ENCODE data around the gene LRP1-AS.

LRP1-AS gene

GRCh38 chr12:57182918-57183575 is 35.6 kb upstream of the LRP1-AS start:
- peak; percentile 79 to 89 (median 83) for TF ChIP-seq CTCF (IDR thresholded peaks at IDR 0.05; ENCODE audit: unreplicated experiment in 3 of 3)
- Mint-ChIP-seq H3K4me3 (no peak overlapping the region), H3K27ac (peak overlapping the region in 2 of 3 experiments; percentile 17 to 41), H3K36me3 (ENCODE audit: low read depth) (peaks cover 65% of the 10 kb centered on the region), H3K9me3 (no peaks in the 10 kb centered on the region), H3K4me1 (peaks cover 7% of the 10 kb centered on the region), H3K27me3 (ENCODE audit: low read depth) (no peaks in the 10 kb centered on the region)

- Mint-ChIP-seq H3K36me3 (ENCODE audit: low read depth) (peaks cover 57% of the 10 kb centered on the region), H3K9me3 (no peaks in the 10 kb centered on the region)
- no peak for TF ChIP-seq CTCF (IDR thresholded peaks at IDR 0.05; ENCODE audit: unreplicated experiment in 3 of 3)
Measured at GRCh38 chr12:57181561-57182155, 34.2 kb upstream of the LRP1-AS start.

GRCh38 chr12:57181072-57181471 is 33.7 kb upstream of the LRP1-AS start:
- Mint-ChIP-seq H3K4me1 (peaks cover 7% of the 10 kb centered on the region), H3K27ac (peak overlapping the region in 2 of 3 experiments; percentile 6 to 11), H3K27me3 (ENCODE audit: low read depth) (no peaks in the 10 kb centered on the region), H3K36me3 (ENCODE audit: low read depth) (peaks cover 57% of the 10 kb centered on the region), H3K9me3 (no peaks in the 10 kb centered on the region), H3K4me3 (no peak overlapping the region)
- no peak for TF ChIP-seq CTCF (IDR thresholded peaks at IDR 0.05; ENCODE audit: unreplicated experiment in 3 of 3)

More at GRCh38 chr12:57181561-57182155, 34.2 kb upstream of the LRP1-AS start:
- Mint-ChIP-seq H3K4me3 (no peak overlapping the region), H3K27me3 (ENCODE audit: low read depth) (no peaks in the 10 kb centered on the region), H3K4me1 (peaks cover 7% of the 10 kb centered on the region), H3K27ac (peak overlapping the region in 2 of 3 experiments; percentile 6 to 11)

GRCh38 chr12:57180321-57180989 is 33.0 kb upstream of the LRP1-AS start:
- H3K27me3 Mint-ChIP-seq (ENCODE audit: low read depth), result no peaks in the 10 kb centered on the region
- H3K27ac Mint-ChIP-seq, result no peak overlapping the region
- TF ChIP-seq CTCF (IDR thresholded peaks at IDR 0.05; ENCODE audit: unreplicated experiment in 3 of 3), result no peak
- no peak overlapping the region for H3K4me3 Mint-ChIP-seq
- H3K4me1 Mint-ChIP-seq, result peaks cover 7% of the 10 kb centered on the region
- no peaks in the 10 kb centered on the region for H3K9me3 Mint-ChIP-seq
- H3K36me3 Mint-ChIP-seq (ENCODE audit: low read depth), result peaks cover 58% of the 10 kb centered on the region

- H3K9me3 Mint-ChIP-seq, result no peaks in the 10 kb centered on the region
- H3K27me3 Mint-ChIP-seq (ENCODE audit: low read depth), result no peaks in the 10 kb centered on the region
- H3K4me1 Mint-ChIP-seq, result peaks cover 7% of the 10 kb centered on the region
- H3K27ac Mint-ChIP-seq, result no peak overlapping the region
- TF ChIP-seq CTCF (IDR thresholded peaks at IDR 0.05; ENCODE audit: unreplicated experiment in 3 of 3), result no peak
- H3K4me3 Mint-ChIP-seq, result no peak overlapping the region
- H3K36me3 Mint-ChIP-seq (ENCODE audit: low read depth), result peaks cover 53% of the 10 kb centered on the region
Measured at GRCh38 chr12:57179331-57180086, 32.1 kb upstream of the LRP1-AS start.
